NCI-H526 treated with DMSO at 0.1 percent for 48 hours (cell line): Measurements from ENCODE around the gene CHURC1.
A peak's percentile ranks its signal among the peaks of the same experiment; 100 is the strongest.

ENCODE experiments used
- DNase-seq: peaks from one replicate; lab custom pipeline; 2025; lab: John Stamatoyannopoulos, UW

Gene CHURC1

GRCh38 chr14:64956697-64957406 is 42.6 kb downstream of the CHURC1 start:
- no peak for DNase-seq

- no peak for DNase-seq
Observed at GRCh38 chr14:64958201-64958600, 43.9 kb downstream of the CHURC1 start.

- no peak for DNase-seq
Observed at GRCh38 chr14:64958743-64959142, 44.5 kb downstream of the CHURC1 start.

GRCh38 chr14:64960762-64961276 is 46.6 kb downstream of the CHURC1 start:
- DNase-seq = no peak

GRCh38 chr14:64963611-64964010 is 49.4 kb downstream of the CHURC1 start:
- DNase-seq = no peak

GRCh38 chr14:64965356-64966000 is 51.2 kb downstream of the CHURC1 start:
- DNase-seq = no peak

GRCh38 chr14:64966976-64967375 is 52.7 kb downstream of the CHURC1 start:
- no peak for DNase-seq

GRCh38 chr14:64968167-64968566 is 53.9 kb downstream of the CHURC1 start:
- DNase-seq = no peak

- no peak for DNase-seq
Observed at GRCh38 chr14:64968651-64969050, 54.4 kb downstream of the CHURC1 start.

GRCh38 chr14:64970041-64970440 is 55.8 kb downstream of the CHURC1 start:
- DNase-seq = no peak

GRCh38 chr14:64970776-64971477 is 56.7 kb downstream of the CHURC1 start:
- no peak for DNase-seq

GRCh38 chr14:64971491-64971942 is 57.3 kb downstream of the CHURC1 start:
- DNase-seq = no peak

- no peak for DNase-seq
Observed at GRCh38 chr14:64971943-64972791, 57.9 kb downstream of the CHURC1 start, which contains the start of gene RAB15. Gene RAB15 (minus strand): TSS chr14:64972336. CDS start chr14:64972076, 260 bp downstream.

- DNase-seq = no peak
Observed at GRCh38 chr14:64973026-64973442, 58.8 kb downstream of the CHURC1 start.

- no peak for DNase-seq
Observed at GRCh38 chr14:64973826-64974225, 59.6 kb downstream of the CHURC1 start.

- no peak for DNase-seq
Observed at GRCh38 chr14:64974563-64974962, 60.3 kb downstream of the CHURC1 start.

- no peak for DNase-seq
Observed at GRCh38 chr14:64979336-64980074, 65.2 kb downstream of the CHURC1 start.

- DNase-seq = peak; percentile 62
Observed at GRCh38 chr14:64983439-64984310, 69.4 kb downstream of the CHURC1 start.
